ENCODE measurements around the gene KCNK5. TPM values are rescaled to one million over a fixed set of nuclear protein-coding genes. Genes with fewer than 3 reads are reported as not detected.

Gene KCNK5
- total and polyA plus RNA-seq, 2 of the 8 experiments (the other 6 are each of a cell fraction or from before 2014, with no cell fraction given): 20.9 to 44.3 TPM

DNA sequence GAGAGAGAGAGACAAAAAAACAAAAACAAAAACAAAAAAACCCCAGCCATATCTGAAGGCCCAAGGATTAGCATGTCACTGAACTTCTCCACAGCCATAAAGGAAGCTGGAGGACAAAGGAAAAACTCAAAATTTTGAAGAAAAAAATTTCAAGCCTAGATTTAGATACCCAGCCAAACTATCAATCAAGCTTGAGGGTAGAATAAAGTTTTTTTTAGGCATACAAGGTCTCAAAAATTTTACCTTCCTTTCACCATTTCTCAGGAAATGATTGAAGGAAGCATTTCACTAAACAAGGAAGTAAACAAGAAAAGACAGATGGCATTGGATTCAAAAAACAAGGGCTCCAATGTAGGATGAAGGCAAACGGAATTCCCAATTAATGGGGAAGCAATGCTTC is 52.1 kb downstream of the KCNK5 start:
- TF ChIP-seq NRF1 (IDR thresholded peaks at IDR 0.05; ENCODE audit: low read depth, low read length) (no peak), SP4 (IDR thresholded peaks at IDR 0.05; ENCODE audit: low read length) (no peak), KDM4A (IDR thresholded peaks at IDR 0.05; ENCODE audit: low read depth, low read length, severe bottlenecking) (no peak)
- no peak overlapping the region for H3K14ac ChIP-seq (ENCODE audit: insufficient read length)
- H3K9me3 ChIP-seq (ENCODE audit: insufficient read depth in 2 of 2, low read depth in 1 of 2, low read length in 1 of 2): peaks cover 5% of the 10 kb centered on the region in 2 experiments
- FAIRE-seq (no peak), DNase-seq (ENCODE audit: low read depth in 1 of 2, low spot score in 2 of 2) (no peak)
- no peak overlapping the region for H3K23ac ChIP-seq (ENCODE audit: insufficient read length)
- no peaks in the 10 kb centered on the region for H3K23me2 ChIP-seq (ENCODE audit: low read depth, low read length)
- no peak overlapping the region for H3K27ac ChIP-seq (ENCODE audit: low read depth, low read length)
- peaks cover 0 to 1% of the 10 kb centered on the region in 2 experiments for H4K20me1 ChIP-seq (replicated peaks in 1 of 2; ENCODE audit: control insufficient read depth in 1 of 2, insufficient read depth in 2 of 2, low read length in 2 of 2)
- no peak overlapping the region for H3K18ac ChIP-seq (ENCODE audit: extremely low read depth, low read length)
- H3K4me2 ChIP-seq (ENCODE audit: insufficient read depth in 1 of 2, low read depth in 2 of 2, low read length in 2 of 2): no peak overlapping the region
- peaks cover 0 to 3% (median 0%) of the 10 kb centered on the region in 4 experiments; a peak in 2 of 8 replicates for H3K36me3 ChIP-seq (ENCODE audit: control insufficient read depth in 2 of 4, insufficient read depth in 4 of 4, low read length in 3 of 4)
- no peak overlapping the region for H2BK20ac ChIP-seq (ENCODE audit: low read length)
- no peaks in the 10 kb centered on the region for H3K79me1 ChIP-seq (ENCODE audit: low read depth, low read length)
- POLR2A ChIA-PET (ENCODE audit: partially characterized antibody): interaction anchor here (0.6 to 0.7 kb wide), 3 partner anchors 11 to 378 kb away, joined by 3 to 4 read pairs (median 3); no protein-coding TSS in a partner anchor
- no peak overlapping the region for H2BK12ac ChIP-seq (ENCODE audit: low read depth, low read length)
- H3K4ac ChIP-seq (replicated peaks; ENCODE audit: insufficient read length, low read depth, low read length): no peak overlapping the region
- no peak overlapping the region for H2BK5ac ChIP-seq (ENCODE audit: low read depth, low read length)
- H3K4me3 ChIP-seq (ENCODE audit: extremely low read depth in 1 of 4, insufficient read depth in 2 of 4, low read depth in 3 of 4, low read length in 4 of 4): no peak overlapping the region
- H3K56ac ChIP-seq (replicated peaks; ENCODE audit: insufficient read length, low read depth, low read length): no peak overlapping the region
- H4K8ac ChIP-seq (ENCODE audit: extremely low read depth, insufficient read depth, low read length): no peak overlapping the region
- no peak overlapping the region for H2BK15ac ChIP-seq (ENCODE audit: low read length)
- no peak overlapping the region for H4K5ac ChIP-seq (ENCODE audit: insufficient read length, low read depth, low read length)
- H2BK120ac ChIP-seq (replicated peaks; ENCODE audit: low read depth, low read length): no peak overlapping the region
- H3K27me3 ChIP-seq (replicated peaks in 1 of 4; ENCODE audit: control insufficient read depth in 3 of 4, extremely low read depth in 1 of 4, insufficient read depth in 3 of 4, low read length in 3 of 4): no peaks in the 10 kb centered on the region
- no peak overlapping the region for H4K91ac ChIP-seq (replicated peaks; ENCODE audit: insufficient read length, low read length)
- no peak overlapping the region for H2AK5ac ChIP-seq (ENCODE audit: low read depth, low read length)
- CTCF ChIA-PET (ENCODE audit: partially characterized antibody): interaction anchor here (1.0 to 16.2 kb wide), 4 partner anchors 13 to 129 kb away, joined by 3 to 656 read pairs (median 5); partner anchors contain the start of gene KCNK17
- no peaks in the 10 kb centered on the region for H3K4me1 ChIP-seq (replicated peaks in 1 of 4; ENCODE audit: control insufficient read depth in 3 of 4, insufficient read depth in 4 of 4, low read length in 3 of 4)
- no peak overlapping the region for H2AFZ ChIP-seq (ENCODE audit: low read length)
- no peak overlapping the region for H3K9ac ChIP-seq (replicated peaks in 1 of 4; ENCODE audit: extremely low read depth in 1 of 4, low read depth in 3 of 4, low read length in 3 of 4)
- H3K79me2 ChIP-seq (ENCODE audit: control insufficient read depth in 1 of 2, insufficient read depth in 2 of 2, low read length in 2 of 2): no peaks in the 10 kb centered on the region
- 92% methylated on average over 1 of the region's 1 CpG; no CpG with 5 or more reads in 1 of the 2 experiments for WGBS, 2 experiments (ENCODE audit: extremely low coverage in 1 of 2, insufficient coverage in 1 of 2, insufficient read length in 1 of 2, insufficient replicate concordance in 2 of 2, low coverage in 1 of 2, low lambda C conversion rate in 2 of 2, missing lambda C conversion rate in 1 of 2)
